ENCODE measurements around the gene PDZRN4.

DNA sequence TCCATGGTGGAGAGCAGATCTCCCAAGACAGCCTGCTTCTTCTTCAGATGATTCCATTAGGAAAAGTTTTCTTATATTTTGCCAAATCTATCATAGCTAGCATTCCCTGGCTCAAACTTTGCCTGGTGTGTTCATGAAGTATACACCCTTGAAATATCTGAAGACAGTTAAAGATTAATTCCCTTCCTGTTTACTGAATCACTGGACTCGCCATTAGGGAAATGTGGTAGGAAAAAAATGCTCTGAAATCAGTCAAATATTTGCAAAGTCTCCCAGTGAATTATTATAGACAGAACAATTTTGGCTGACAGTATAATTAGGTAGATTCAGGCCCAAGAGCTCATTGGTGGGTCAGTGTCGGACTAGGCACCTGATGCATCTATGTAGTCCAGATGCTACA is 86.5 kb downstream of the PDZRN4 start:
- TF ChIP-seq, protein P1, sequence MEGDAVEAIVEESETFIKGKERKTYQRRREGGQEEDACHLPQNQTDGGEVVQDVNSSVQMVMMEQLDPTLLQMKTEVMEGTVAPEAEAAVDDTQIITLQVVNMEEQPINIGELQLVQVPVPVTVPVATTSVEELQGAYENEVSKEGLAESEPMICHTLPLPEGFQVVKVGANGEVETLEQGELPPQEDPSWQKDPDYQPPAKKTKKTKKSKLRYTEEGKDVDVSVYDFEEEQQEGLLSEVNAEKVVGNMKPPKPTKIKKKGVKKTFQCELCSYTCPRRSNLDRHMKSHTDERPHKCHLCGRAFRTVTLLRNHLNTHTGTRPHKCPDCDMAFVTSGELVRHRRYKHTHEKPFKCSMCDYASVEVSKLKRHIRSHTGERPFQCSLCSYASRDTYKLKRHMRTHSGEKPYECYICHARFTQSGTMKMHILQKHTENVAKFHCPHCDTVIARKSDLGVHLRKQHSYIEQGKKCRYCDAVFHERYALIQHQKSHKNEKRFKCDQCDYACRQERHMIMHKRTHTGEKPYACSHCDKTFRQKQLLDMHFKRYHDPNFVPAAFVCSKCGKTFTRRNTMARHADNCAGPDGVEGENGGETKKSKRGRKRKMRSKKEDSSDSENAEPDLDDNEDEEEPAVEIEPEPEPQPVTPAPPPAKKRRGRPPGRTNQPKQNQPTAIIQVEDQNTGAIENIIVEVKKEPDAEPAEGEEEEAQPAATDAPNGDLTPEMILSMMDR (IDR thresholded peaks at IDR 0.05; ENCODE audit: low read depth, low read length), result no peak
- TF ChIP-seq EZH2phosphoT487 (IDR thresholded peaks at IDR 0.05; ENCODE audit: low read depth), result no peak

Measured in OCI-LY3 (cell line).